ENCODE results near the gene PCSK4.
"Not testable (repeated sequence)": the region's sequence is repeated elsewhere in the genome, so short reads cannot be mapped to it uniquely, and the experiment has no call there.

- not testable (repeated sequence) for TF ChIP-seq CSDC2 (CRISPR knock-in tag; IDR thresholded peaks at IDR 0.05); ISL1 (CRISPR knock-in tag; IDR thresholded peaks at IDR 0.05); ZNF70 (CRISPR knock-in tag; IDR thresholded peaks at IDR 0.05); SNAI2 (CRISPR knock-in tag; IDR thresholded peaks at IDR 0.05); ZFP3 (CRISPR knock-in tag; IDR thresholded peaks at IDR 0.05); CSRNP3 (CRISPR knock-in tag; IDR thresholded peaks at IDR 0.05); CREB5 (CRISPR knock-in tag; IDR thresholded peaks at IDR 0.05; ENCODE audit: low read depth)
- TF ChIP-seq, protein P1, sequence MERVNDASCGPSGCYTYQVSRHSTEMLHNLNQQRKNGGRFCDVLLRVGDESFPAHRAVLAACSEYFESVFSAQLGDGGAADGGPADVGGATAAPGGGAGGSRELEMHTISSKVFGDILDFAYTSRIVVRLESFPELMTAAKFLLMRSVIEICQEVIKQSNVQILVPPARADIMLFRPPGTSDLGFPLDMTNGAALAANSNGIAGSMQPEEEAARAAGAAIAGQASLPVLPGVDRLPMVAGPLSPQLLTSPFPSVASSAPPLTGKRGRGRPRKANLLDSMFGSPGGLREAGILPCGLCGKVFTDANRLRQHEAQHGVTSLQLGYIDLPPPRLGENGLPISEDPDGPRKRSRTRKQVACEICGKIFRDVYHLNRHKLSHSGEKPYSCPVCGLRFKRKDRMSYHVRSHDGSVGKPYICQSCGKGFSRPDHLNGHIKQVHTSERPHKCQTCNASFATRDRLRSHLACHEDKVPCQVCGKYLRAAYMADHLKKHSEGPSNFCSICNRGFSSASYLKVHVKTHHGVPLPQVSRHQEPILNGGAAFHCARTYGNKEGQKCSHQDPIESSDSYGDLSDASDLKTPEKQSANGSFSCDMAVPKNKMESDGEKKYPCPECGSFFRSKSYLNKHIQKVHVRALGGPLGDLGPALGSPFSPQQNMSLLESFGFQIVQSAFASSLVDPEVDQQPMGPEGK (CRISPR knock-in tag; IDR thresholded peaks at IDR 0.05; ENCODE audit: borderline replicate concordance): not testable (repeated sequence)
These were observed 29.7 kb upstream of the PCSK4 start for GRCh38 chr19:1519802-1520201.

Data from SK-N-SH treated with all-trans-retinoic acid at 6 μM for 48 hours (cell line).